GM18499 (cell line): ENCODE measurements around the gene S100A2.
"Not testable (repeated sequence)": the region's sequence is repeated elsewhere in the genome, so short reads cannot be mapped to it uniquely, and the experiment has no call there.

Experiments
- ATAC-seq: cut with Tn5 transposase; IDR thresholded peaks from one replicate; pipeline ENCODE4 v1.9.1; 2021; ENCODE audit warnings: moderate number of reproducible peaks; ENCODE audit not compliant: insufficient read depth, unreplicated experiment

S100A2 gene

GRCh38 chr1:153567621-153568366 lies 2.1 kb upstream of the S100A2 start:
- no peak for ATAC-seq

GRCh38 chr1:153566414-153567371 lies 1.0 kb upstream of the S100A2 start:
- ATAC-seq: no peak

GRCh38 chr1:153563991-153564390 lies 1.7 kb downstream of the S100A2 start:
- ATAC-seq: no peak

- ATAC-seq: no peak
Measured at GRCh38 chr1:153563483-153563901, 2.2 kb downstream of the S100A2 start.

- not testable (repeated sequence) for ATAC-seq
Measured at GRCh38 chr1:153562021-153562420, 3.6 kb downstream of the S100A2 start.

GRCh38 chr1:153561466-153561985 lies 4.1 kb downstream of the S100A2 start:
- no peak for ATAC-seq

DNA sequence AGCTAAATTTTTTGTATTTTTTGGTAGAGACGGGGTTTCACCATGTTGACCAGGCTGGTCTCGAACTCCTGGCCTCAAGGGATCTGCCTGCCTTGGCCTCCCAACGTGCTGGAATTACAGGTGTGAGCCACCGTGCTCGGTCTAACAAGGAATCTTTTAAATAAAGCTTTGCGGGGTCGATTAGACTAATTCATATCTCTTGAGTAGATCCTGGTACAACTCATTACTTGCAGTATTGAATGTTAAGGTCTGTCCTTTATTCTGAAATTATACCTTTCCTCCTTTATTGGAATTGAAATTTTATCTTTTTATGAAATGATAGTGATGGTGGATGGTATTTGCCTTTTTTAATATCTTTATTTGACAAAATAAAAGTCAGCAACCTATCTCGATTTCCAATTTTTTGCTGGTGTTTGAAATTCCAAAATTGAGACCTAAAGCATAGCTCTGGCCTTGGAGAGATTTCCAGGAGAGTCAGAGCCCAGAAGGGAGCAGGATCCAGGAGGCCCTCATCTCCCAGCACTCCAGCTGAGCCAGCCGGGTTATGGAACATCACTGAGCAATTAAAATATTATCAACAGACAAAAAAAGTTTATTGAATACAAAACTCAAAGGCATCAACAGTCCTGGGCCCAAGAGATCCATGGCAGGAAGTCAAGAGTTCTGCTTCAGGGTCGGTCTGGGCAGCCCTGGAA lies 4.7 kb downstream of the S100A2 start:
- ATAC-seq: no peak

DNA sequence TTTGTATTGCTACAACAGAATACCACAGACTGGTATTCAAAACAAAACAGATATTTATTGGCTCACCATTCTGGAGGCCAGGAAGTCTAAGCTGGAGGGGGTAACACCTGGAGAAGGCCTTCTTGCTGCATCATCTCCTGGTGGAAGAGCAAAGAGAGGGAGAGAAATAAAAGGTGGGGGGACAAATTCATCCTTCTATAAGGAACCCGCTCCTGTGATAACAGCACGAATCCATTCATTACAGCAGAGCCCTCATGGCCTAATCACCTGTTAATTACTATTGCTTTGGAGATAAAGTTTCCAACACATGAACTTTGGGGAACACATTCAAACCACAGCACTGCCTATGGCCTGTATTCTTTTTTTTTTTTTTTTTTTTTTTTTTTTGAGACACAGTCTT lies 5.4 kb downstream of the S100A2 start:
- no peak for ATAC-seq

DNA sequence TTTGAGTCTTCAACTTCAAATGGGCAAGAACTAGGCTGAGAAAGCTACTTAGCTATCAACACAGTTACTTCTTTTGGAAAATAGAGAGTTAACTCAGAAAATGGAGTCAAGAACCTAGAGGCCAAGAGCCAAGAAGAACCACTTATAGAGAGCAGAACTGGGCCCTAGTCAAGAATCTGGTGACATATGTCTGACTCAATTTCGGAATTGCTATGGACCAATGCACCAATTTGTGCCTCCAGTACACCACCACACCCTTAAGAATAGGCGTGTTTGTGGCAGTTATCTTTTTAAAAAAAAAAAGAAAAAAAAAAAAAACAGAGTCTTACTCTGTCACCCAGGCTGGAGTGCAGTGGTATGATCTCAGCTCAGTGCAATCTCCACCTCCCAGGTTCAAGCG lies 7.8 kb downstream of the S100A2 start:
- no peak for ATAC-seq

DNA sequence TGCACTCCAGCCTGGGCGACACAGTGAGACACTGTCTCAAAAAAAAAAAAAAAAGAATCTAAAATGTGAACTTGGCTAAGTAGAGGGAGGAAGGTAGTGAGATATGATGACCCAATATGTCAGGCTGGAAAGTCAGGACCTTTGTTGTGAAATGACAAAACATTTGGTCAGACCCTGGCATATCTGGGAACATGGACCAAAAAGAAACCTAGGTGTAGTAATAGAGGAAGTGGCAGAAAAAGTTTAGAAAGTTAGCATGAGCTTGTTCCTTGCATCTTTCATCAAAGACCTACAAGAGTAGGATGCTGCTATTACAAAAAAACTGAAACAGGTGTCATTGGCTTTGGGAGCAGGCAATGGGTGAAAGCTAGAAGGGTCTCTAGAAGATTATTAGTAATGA lies 9.3 kb downstream of the S100A2 start:
- ATAC-seq: no peak

GRCh38 chr1:153553830-153554541 lies 11.7 kb downstream of the S100A2 start:
- no peak for ATAC-seq

GRCh38 chr1:153553096-153553495 lies 12.5 kb downstream of the S100A2 start:
- no peak for ATAC-seq

- ATAC-seq: no peak
Measured at GRCh38 chr1:153552335-153552734, 13.3 kb downstream of the S100A2 start.

- ATAC-seq: no peak
Measured at GRCh38 chr1:153550827-153551500, 14.7 kb downstream of the S100A2 start.

- ATAC-seq: no peak
Measured at GRCh38 chr1:153550398-153550758, 15.3 kb downstream of the S100A2 start.

DNA sequence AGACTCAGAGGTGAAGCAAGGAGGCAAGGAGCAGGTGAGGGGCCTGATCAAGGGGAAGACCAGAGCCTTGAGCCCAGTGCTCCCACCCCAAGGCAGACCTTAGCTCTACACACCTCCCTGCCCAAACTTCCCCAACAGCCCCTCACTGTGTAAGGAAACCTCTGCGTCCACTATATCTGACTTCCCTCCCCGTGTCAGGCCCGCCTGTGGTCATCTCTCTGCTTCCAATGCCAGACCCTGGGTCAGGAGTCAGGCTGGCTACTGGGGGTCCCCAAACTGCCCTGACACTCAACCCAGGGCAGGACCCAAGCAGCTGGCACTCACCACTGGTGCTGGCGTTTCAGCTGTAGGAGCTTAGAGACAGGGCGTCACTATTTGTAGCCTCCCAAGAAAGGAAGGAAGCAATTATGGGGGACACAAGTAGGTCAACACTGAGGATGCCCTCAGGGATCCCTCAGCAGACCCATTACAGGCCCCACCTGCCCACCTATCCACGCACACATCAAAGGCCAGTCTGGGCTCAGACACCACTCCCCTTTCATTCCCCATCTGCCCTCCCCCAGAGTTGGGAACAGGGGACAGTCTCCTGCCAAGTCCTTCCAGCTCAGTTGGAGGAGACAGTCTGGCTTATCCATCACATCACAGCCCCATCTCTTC lies 15.8 kb downstream of the S100A2 start:
- ATAC-seq: no peak

DNA sequence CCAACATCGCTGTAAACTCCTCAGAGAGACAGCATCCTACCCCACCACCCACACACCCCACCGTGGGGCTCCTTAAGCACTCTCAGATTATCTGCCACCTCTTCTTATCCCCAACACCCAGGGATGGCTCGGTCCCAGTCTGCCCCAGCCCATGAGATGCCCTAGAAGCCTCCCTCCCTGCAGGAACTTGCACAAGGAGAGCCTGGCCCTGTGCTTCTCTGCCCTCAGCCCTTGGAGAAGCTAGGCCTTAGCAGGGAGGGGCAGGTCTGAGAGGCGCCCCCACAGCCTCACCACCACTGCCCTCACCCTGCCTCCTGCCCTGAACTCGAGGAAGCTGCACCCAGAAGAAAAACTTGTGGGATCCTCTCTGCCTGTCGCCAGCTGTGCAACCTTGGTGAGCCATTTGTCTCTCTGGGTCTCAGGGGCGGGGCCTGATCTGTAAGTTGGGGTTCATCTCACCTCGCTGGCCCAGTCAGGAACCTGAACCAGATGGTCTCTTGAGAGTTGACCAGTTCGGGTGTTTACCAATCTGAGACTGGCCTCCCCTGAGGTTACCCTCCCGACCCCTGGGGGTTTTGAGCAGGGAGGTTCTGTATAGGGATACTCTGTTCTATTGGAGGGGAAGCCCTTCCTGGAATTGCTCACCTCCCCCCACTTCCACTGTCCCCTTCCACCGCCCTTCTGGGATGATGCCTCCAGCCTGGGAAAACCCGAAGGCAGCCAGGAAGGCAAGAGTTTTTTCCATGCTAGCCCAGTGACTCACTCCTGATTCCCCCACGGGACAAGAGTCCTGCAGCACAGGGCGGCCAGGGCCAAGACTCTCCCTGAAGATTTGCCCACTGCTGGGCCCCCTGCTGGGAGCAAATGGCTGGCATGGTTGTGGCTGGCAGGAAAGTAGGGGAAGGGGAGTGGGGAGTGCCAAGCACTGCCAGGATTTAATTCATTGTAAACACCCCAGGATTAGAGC lies 16.6 kb downstream of the S100A2 start, which contains the start of gene S100A3:
TSS of gene S100A3 (minus strand) at position 537 of the 967 bp plus-strand sequence. CDS start 773 bp downstream, outside the sequence.
- no peak for ATAC-seq
